HL-60 (cell line): Measurements from ENCODE around the gene VSTM2L.

ENCODE experiments used
- GABPA ChIP-seq: IDR thresholded peaks from 2 replicates; pipeline ENCODE4 v1.6.1; 2012; ENCODE audit warnings: low read depth
- POLR2AphosphoS5 ChIP-seq: IDR thresholded peaks from 2 replicates; pipeline ENCODE4 v1.6.1; 2012; ENCODE audit warnings: low read depth
- TF ChIP-seq, protein P1 (sequence below): IDR thresholded peaks from one replicate; pipeline ENCODE4 v1.5.1; 2011; ENCODE audit warnings: low read length, control low read depth, inconsistent platforms; ENCODE audit not compliant: insufficient read depth
- TF ChIP-seq, protein P2 (sequence below): IDR thresholded peaks from 2 replicates; pipeline ENCODE4 v1.6.1; 2012; ENCODE audit warnings: low read depth; ENCODE audit not compliant: insufficient replicate concordance

DNA sequence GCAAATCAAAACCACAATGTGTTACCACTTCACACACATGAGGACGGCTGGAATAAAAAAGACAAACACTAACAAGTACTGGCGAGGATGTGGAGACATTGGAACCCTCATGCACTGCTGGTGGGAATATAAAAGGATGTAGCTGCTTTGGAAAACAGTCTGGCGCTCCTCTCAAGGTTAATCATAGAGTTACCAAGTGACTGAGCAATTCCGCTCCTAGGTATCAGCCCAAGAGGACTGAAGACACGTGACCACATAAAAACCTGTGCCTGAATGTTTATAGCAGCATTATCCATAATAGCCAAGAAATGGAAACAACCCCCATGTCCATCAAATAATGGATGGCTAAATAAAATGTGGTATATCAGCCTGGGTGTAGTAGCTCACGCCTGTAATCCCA is 45.0 kb downstream of the VSTM2L start:
- TF ChIP-seq, protein P1, sequence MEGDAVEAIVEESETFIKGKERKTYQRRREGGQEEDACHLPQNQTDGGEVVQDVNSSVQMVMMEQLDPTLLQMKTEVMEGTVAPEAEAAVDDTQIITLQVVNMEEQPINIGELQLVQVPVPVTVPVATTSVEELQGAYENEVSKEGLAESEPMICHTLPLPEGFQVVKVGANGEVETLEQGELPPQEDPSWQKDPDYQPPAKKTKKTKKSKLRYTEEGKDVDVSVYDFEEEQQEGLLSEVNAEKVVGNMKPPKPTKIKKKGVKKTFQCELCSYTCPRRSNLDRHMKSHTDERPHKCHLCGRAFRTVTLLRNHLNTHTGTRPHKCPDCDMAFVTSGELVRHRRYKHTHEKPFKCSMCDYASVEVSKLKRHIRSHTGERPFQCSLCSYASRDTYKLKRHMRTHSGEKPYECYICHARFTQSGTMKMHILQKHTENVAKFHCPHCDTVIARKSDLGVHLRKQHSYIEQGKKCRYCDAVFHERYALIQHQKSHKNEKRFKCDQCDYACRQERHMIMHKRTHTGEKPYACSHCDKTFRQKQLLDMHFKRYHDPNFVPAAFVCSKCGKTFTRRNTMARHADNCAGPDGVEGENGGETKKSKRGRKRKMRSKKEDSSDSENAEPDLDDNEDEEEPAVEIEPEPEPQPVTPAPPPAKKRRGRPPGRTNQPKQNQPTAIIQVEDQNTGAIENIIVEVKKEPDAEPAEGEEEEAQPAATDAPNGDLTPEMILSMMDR, result no peak
- no peak for TF ChIP-seq POLR2AphosphoS5
- TF ChIP-seq, protein P2, sequence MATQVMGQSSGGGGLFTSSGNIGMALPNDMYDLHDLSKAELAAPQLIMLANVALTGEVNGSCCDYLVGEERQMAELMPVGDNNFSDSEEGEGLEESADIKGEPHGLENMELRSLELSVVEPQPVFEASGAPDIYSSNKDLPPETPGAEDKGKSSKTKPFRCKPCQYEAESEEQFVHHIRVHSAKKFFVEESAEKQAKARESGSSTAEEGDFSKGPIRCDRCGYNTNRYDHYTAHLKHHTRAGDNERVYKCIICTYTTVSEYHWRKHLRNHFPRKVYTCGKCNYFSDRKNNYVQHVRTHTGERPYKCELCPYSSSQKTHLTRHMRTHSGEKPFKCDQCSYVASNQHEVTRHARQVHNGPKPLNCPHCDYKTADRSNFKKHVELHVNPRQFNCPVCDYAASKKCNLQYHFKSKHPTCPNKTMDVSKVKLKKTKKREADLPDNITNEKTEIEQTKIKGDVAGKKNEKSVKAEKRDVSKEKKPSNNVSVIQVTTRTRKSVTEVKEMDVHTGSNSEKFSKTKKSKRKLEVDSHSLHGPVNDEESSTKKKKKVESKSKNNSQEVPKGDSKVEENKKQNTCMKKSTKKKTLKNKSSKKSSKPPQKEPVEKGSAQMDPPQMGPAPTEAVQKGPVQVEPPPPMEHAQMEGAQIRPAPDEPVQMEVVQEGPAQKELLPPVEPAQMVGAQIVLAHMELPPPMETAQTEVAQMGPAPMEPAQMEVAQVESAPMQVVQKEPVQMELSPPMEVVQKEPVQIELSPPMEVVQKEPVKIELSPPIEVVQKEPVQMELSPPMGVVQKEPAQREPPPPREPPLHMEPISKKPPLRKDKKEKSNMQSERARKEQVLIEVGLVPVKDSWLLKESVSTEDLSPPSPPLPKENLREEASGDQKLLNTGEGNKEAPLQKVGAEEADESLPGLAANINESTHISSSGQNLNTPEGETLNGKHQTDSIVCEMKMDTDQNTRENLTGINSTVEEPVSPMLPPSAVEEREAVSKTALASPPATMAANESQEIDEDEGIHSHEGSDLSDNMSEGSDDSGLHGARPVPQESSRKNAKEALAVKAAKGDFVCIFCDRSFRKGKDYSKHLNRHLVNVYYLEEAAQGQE, result no peak
- TF ChIP-seq GABPA, result no peak
